HG02610 (cell line): ENCODE results near the gene DLG2.

Source experiments
- ATAC-seq: cut with Tn5 transposase; IDR thresholded peaks from one replicate; pipeline ENCODE4 v1.9.1; 2021; ENCODE audit warnings: mild to moderate bottlenecking, moderate library complexity; ENCODE audit not compliant: unreplicated experiment

DLG2 gene

DNA sequence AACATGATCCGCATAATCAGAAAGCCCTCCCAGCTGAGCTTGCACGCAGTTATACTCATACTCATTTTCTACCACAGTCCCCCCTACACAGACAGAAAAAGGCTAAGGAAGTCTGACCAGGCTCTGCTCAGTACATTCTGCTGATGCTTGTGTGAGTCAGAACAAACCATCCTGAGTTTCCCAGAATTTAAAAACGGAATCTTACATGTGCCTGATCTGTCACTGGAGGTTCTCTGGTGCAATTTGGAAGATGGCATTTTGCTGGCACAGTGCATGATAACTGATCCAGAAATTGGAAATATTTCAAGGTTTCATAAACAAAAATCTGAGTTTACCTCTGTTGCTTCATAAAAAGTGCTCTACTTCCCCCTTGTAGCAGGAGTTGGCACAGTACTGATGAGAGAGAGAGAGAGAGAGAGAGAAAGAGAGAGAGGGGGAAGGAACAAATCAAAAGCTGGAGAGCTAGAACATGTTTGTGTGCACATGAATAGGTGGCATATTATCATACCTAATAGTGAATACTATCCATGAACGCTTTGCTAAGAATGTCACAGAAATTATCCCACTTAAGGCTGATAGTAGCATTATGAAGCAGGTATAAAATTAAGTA is 1085.3 kb downstream of the DLG2 start:
- no peak for ATAC-seq

DNA sequence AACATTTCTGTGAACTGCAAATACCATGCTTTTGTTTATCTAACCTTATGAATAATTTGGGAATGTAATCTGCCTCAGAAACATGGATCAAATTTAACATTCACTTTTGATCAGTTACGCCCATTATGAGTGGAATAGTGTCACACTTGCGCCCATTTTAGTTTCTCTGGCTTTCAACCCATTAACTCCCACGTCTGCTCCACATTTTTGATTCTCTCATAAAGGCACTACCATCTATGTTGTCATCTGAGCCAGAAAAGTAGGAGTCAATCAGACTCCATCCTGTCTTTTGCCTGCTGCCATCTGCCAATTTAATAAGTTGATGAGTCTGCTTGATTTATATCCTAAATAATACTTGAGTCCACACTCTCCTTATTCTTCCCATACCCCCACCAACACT is 1090.7 kb downstream of the DLG2 start:
- ATAC-seq = no peak

DNA sequence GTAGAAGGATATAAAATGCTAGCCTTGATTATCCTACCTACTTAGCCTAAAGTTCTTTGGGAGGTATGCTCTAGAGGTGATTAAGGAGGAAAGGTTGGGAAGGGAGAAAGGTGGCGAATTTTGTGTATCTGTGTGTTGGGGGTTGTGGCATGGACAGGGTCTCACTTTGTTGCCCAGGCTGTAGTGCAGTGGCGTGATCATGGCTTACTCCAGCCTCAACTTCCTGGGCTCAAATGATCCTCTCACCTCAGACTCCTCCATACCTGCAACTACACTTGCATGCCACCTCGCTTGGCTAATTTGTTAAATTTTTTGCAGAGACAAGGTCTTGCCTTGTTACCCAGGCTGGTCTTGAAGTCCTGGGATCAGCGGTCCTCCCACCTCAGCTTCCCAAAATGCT is 1094.8 kb downstream of the DLG2 start:
- ATAC-seq = no peak

DNA sequence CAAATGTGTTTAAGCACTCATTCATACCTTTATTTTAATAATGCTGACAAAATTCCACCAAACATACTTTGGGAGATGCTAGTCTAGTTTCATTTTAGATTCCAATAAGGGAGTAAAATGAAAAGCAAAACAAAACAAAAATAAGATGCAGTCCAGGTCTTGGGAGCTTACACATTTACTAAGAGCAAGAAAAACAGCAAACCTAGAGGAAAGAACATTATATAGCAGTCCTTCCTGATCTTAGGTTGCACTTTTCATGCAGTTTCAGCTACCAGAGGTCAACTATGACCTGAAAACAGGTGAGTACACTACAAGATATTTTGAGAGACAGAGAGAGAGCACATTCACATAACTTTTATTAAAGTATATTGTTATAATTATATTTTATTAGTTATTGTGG is 1100.9 kb downstream of the DLG2 start:
- ATAC-seq = no peak

DNA sequence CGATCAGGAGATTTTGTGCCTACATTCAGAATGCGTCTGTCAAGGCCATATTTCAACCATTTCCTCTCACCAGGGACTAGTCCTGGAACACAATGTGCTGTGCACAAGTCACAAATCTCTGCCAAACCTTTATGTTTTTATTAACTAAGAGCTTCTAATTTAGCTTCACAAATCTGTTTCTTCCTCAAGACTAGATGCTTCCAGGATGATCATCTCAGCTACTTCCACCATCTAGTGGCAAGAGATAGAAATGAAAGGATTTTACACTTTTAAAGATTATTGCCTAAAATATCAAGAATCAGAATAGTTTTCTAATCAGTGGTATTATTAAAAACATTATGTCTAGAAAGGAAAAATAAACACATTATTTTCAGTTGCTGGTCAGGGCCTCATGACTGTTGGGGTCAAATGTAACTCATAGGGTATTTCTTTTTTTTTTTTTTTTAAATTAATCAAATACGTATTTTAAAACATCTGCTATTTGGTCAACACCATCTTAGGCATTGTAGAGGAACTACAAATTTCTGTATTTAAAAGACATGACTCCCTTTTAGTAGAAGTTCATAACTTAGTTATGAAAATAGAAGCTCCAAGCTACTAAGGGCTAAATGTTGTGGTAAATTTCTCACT is 1102.6 kb downstream of the DLG2 start:
- ATAC-seq = no peak

DNA sequence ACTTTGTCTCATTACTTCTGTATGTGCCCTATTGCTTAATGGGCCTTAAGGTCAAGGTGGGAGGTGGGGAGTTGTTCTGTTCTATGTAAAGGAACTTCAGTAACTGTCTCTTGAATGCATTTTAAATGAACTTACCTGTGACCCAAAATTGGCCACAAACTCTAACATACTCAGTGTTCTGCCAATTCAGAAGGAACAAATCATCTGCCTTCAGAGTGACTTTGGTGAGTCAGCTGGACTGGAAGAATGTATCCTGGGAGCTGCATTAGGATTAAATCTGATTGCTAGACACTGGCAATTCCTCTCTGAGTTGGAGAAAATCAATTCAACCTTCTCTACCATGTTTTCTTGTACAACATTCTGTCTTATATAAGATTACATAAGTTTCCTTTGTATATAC is 1104.8 kb downstream of the DLG2 start:
- no peak for ATAC-seq

DNA sequence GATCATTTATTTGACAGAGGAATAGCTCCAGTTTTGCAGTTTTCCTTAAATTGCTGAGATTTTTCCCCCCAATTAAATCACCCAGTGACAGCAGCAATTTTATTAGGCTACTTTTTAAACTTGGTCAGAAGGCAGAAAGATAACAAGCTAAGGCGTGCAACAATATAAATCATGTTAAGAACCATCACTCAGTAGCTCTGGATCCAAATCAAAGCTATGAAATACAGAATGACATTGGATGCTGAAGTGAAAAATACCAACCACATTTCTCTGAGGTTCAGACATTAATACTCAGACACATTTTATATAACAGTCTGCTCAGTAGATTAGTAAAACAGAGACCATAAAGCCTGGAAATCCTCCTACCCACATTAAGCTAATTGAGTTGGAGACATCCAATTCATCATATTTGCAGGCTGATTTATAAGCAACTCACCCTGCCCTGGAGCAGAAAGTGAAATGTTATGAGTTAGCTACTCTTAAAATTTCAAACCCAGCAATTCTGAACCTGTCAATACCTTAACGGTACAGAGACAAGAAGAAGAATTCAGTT is 1108.4 kb downstream of the DLG2 start:
- no peak for ATAC-seq

DNA sequence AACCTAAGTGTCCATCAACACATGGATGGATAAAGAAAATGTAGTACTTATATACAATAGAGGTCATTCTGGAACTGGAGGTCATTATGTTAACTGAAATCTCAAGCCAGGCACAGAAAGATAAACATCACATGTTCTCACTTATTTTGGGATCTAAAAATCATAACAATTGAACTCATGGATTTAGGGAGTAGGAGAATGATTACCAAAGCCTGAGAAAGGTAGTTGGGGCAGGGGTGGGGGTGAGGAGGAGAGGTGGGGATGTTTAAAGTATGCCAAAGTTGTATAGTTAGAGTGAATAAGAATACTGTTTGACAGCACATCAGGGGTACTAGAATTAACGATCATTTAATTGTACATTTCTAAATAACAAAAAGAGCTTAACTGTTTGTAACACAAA is 1112.7 kb downstream of the DLG2 start:
- ATAC-seq = no peak

DNA sequence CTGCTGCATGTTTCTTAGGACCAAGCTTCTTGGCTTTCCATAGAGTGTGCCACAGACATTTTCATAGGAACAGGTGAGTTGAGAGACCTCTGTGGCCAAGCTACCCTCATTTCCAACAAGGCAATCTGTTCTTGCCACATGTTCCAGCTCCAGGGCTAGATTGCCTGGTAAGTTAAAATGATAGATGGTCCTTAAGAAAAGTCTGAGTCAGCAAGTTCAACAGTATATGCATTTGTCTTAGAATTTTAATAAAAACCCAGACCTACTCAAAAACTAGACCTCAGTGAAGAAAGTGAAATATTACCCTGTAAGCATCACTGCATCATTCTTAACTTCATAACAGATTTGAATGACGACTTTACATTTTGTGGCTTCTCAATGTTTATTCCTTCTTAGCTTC is 1123.6 kb downstream of the DLG2 start:
- no peak for ATAC-seq

DNA sequence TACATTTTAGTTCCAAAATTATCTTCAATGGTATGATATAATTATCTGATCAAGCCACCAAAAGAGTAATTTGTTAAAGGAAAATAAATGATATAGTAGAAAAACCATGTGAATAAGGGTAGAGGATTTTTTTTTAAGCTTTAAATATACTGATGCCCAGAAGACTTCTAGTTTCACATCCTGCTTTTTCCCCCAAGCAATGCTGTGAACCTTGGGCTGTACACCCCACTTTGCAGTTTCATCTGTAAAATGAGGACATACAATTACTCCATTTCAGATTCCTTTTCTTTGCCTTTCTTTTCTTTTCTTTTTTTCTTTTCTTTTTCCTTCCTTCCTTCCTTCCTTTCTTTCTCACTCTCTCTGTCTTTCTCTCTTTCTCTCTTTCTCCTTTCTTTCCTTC is 1125.4 kb downstream of the DLG2 start:
- no peak for ATAC-seq

DNA sequence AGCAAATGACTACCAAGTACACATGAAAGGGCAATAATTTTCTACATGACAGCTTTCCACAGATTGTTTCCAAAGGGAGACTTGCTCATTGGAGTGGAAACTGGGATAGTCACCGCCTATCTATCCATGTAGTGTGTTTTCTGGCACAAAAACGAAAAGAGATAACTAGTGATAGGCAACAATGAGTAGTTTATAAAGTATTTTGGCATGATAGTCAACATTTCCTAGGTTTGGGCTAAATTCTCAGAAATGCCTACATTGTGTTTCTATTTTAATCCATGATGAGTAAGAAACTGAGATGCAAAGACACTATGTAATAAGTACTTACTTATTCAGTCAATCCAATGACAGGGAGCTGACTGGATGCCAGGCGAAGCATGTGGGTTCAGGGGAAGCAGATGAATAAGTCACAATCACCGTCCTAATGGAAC is 1129.1 kb downstream of the DLG2 start:
- ATAC-seq = no peak

DNA sequence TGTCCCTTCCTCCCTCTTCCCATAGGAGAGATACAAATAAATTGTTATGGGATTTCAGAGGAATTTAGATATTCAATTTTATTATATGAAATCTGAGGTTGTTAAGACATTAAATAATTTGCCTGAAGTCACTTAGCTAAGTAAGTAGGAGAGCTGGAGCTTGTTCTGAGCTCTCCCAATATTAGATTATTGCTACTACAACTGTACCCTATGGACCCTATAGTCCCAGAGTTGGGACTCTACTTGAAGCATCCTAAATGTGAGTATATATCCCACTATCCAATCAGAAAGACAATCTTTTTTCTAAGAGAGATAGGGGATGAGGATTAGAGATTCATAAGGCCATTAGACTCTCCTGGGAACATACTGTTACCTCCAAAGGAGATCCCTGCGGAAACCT is 1130.0 kb downstream of the DLG2 start:
- ATAC-seq = no peak

DNA sequence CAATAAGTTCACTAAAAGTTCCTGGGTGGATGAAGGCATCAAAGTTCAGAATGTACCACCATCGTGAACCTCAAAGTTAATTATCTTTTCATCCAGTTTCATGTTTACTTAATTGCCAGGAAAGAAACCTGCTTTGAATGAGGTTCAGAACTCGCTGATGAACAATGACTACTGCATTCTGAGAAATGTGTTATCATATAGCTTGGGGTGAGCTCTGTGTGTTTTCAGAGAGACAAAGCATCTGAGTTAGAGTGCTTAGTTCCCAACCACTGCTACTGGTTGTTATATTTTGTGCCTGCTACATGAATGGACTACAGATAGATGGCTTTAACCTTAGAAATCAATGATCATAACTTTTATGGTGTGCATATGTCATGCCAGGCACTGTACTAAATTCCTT is 1131.0 kb downstream of the DLG2 start:
- no peak for ATAC-seq

DNA sequence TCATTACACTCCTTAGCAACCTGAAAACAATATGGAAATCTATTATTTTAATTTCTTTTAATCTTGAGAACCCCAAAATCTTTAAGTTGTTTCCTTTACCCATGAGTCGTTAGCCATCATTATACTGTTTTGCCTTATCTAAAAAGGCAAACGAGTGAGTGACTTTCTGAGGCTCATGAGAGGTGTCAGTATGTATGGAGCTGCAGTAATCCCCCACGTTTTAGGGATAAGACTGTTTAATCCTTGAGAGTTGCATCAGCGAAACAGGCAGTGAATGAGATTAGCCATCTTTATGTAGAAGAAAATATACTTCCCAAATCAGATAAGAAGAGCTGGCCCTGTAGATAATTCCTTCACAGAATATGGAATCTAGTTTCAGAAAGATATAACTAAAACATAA is 1147.0 kb downstream of the DLG2 start:
- no peak for ATAC-seq

DNA sequence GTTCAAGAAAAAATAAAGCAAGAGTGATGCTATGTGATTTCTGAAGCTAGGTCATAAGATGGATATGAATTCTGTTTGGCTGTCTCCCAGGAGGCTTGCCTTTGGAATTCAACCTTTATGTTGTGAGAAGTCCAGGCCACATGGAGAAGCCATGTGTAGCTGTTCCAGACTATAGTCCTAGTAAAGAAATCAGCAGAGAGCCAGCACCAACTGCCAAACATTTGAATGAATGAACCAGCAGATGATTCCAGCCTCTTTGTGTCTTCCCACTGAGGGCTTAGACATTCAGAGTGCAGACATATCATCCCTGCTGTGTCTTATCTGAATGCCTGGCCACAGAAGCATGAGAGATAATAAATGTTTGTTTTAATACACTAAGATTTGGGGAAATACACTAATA is 1150.6 kb downstream of the DLG2 start:
- no peak for ATAC-seq

DNA sequence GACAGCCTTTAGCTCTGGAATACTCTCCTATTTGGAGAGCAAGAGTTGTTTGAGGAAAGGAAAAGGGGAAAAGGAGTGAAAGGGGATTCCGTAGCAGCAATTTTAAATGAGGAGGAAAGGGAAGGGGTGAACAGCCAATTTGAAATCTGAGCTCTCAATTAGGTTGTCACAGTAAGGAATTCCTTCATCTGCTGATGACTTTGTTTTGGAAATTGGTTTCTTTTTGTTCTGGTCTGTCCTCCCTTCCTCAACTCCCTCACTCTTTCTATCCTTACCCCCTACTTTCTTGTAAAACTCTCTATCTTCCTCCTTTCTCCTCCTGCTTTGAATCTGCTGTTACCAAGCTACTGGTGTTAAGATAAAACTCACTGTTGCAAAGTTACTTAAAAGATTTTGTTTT is 1155.6 kb downstream of the DLG2 start:
- ATAC-seq = no peak

DNA sequence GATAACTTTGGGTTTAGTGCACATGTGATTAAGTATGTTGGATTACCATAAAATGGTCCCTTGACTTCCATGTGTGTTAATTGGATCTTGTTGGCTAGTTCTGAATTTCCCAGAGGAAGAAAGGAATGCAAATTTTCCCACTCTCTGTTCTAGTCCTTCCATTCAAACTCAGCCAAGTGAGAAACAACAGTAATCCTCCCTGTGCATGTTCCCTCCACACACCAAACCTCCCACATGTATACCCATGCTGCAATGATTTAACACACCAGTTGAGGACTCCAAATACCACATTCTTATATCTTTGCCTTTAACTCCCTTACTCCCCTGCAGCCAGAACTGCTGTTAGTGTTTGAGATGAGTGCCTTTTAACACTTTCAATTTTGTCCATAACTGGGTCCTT is 1158.9 kb downstream of the DLG2 start:
- no peak for ATAC-seq

DNA sequence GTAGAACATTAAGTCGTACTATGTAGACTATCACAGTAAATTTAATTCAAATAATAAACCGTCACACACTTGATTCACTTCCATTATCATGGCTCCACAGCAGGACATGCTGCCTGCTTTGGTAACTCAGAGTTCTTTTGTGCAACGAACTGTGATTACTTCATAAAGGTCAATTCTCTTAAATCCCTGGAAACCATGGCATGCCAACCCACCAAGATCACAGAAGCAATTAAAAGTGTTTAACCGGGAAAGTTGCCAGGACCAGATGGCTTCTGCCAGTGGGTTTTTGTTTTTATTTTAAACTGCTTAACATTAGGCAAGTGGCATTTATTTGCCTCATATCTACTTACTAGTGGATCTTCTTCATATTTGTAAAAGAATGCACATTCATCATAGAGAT is 1162.1 kb downstream of the DLG2 start:
- ATAC-seq = no peak

DNA sequence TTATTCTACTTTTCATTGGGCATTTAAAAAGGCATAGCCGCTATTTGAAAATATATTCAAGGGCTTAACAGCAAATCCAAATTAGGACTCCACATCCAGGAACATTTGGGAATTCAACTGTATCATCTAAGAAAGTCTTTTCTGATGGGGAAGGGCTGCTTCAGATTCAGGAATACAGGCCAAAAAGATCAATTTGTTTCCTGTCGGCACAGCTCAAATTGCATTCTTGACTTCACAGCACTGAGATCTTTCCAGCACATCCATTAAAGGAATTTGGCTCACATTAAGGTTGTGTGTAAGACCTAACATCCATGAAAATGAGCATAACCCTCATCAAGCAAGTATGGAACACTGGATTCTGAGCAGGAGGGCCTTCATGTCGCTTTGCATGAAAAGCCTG is 1171.5 kb downstream of the DLG2 start:
- ATAC-seq = no peak

DNA sequence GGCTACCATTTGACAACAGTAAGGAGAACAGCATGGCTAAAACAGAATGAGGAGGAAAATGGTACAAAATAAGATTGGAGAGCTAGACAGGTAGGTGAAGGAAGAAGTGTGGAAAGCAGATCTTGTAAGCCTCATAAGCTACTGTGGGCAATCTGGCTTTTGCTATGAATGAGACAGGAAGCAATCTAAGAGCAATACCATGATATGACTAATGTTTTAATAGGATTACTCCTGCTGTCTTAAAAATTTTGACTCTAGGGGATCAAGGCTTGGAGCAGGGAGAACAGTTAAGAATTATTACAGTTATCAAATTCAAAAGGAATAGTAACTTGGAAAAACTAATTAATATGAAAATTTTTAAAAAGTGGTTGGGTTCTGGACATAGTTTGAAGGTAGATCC is 1174.9 kb downstream of the DLG2 start:
- ATAC-seq = no peak

DNA sequence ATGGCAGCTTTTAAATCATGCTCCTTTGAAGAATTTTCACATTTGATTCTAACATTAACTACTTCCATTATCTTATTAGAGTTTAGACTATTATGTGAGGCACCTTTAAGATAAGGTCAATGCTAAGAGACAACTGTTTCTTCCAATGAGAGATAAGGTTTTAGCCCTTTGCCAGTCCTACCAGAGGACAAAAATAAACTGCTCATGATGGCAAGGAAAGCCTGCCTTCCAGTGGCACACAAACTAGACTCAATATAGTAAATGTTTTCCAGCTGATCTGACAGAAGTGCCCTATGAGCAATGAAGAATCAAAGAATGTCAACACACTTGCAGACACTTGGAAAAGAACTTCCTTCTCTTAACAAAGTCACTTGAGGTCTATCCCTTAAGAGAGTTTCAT is 1188.6 kb downstream of the DLG2 start:
- no peak for ATAC-seq

DNA sequence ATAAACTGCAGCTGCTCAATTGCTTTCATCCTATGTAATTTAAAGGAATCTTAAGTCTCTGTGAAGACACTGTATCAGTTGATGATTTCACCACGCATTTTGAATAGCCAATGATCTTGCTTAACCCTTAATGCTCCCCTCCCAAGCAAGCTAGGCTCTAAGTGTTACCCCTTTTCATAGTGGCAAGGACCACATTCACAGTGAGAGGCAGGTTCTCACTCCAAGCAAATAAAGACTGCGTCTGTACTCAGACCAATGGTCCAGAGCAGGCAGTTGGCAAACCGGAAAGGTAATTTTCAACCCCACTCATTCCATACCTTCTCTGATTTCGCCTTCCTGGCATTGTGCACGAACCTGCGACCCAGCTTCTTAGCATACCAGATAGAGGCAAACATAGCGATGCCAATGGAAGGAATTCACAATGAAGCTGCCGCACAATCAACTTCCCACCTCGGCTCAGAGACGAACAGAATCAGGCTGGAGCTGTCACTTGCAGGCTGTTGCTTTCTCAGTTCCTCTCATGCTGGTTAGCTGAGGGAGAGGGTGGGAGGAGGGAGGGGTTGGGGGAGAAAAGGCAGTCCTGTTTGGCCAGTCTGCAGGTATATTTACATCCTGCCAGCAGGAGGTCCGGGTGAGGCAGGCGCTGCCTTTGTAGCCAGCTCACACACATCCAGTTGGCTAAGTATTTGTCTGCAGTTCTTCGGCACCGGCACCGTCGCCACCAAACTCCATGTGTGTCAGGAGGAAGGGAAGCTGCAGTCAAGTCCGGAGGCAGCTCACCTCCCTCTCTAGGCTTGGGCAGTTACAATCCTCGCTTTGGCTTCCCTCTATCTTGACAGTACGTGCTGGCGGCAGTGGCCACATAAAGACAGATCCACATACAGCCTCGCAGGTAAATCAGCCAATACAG is 1189.8 kb downstream of the DLG2 start:
- ATAC-seq = peak; percentile 88
